VCaP (cell line): Measurements from ENCODE around the gene CNBD2.
A peak's percentile ranks its signal among the peaks of the same experiment; 100 is the strongest.

ENCODE experiments used
- H3K27ac ChIP-seq: fragments of 450-650 bp; 2 replicates; pipeline ENCODE4 v1.5.1; 2017
- TF ChIP-seq, protein P1 (sequence below): fragments of 450-650 bp; conservative IDR thresholded peaks from 2 replicates; pipeline ENCODE4 v1.5.1; 2017; ENCODE audit warnings: mild to moderate bottlenecking, moderate library complexity

Gene CNBD2

GRCh38 chr20:35947489-35947888 is 20.9 kb upstream of the CNBD2 start:
- H3K27ac ChIP-seq: no peak overlapping the region; the same call in 1 of the 2 replicates
- TF ChIP-seq, protein P1, sequence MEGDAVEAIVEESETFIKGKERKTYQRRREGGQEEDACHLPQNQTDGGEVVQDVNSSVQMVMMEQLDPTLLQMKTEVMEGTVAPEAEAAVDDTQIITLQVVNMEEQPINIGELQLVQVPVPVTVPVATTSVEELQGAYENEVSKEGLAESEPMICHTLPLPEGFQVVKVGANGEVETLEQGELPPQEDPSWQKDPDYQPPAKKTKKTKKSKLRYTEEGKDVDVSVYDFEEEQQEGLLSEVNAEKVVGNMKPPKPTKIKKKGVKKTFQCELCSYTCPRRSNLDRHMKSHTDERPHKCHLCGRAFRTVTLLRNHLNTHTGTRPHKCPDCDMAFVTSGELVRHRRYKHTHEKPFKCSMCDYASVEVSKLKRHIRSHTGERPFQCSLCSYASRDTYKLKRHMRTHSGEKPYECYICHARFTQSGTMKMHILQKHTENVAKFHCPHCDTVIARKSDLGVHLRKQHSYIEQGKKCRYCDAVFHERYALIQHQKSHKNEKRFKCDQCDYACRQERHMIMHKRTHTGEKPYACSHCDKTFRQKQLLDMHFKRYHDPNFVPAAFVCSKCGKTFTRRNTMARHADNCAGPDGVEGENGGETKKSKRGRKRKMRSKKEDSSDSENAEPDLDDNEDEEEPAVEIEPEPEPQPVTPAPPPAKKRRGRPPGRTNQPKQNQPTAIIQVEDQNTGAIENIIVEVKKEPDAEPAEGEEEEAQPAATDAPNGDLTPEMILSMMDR: peak; percentile 48

DNA sequence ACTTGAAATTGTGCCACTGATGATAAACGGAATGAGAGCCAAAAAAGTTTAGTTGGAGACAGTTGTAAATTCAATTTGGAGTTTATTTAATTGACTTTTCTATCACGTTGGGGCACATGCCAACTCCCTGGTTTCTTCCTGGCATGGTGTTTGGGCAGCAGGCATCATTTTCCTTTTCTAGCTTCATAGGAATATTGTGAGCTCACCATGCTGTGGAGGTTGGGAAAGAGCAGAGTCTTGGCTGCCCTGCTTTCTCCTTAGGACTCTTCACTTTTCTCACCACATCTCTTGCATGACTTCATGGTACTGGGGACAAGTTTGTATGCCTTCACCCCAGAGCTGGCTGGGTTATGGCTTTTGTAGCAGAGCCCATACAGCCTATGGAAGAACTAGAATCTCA is 20.5 kb upstream of the CNBD2 start:
- TF ChIP-seq, protein P1: no peak
- no peak overlapping the region; the same call in 1 of the 2 replicates for H3K27ac ChIP-seq

GRCh38 chr20:35950093-35950492 is 18.3 kb upstream of the CNBD2 start:
- no peak overlapping the region for H3K27ac ChIP-seq
- TF ChIP-seq, protein P1: no peak

- H3K27ac ChIP-seq: peak overlapping the region; percentile 100
These were observed 16.3 kb upstream of the CNBD2 start for GRCh38 chr20:35952080-35952479.

DNA sequence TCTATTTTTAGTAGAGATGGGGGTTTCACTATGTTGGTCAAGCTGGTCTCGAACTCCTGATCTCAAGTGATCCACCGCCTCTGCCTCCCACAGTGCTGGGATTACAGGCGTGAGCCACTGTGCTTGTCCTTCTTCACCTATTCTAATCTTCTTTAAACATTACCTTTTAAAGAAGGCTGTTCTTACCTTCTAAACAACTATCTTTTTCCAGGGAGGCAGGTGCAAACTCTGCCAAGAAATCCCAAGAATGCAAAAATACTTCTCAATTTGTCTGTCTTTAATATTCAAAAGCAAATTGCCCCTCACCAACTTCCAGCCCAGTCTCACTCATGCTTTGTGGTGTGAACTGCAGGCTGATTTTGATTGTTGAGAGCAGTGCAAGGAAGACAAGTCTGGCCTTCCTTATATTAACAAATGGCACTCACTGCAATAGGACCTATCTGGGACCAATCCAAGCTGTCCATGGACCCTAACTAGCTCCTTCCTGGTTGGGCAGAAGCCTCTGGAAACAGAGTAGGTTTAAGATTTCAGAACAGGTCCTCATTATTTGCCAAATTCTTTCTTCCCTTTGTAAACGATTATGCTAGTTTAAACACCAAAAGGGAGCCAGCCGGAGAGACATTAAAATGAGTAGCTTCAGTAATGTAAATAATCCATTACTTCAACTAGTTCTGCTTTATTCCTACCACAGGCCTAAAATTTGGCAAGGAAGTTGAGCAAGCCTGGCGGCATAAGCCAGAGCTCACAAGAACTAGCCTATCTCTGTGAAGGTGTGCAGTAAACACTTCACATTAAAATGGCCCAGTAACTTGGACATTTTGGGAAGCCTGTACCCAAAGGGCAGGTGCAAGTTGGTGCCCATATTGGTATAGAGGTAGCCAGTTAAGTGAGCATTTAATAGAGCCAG is 15.7 kb upstream of the CNBD2 start:
- TF ChIP-seq, protein P1: no peak
- peak overlapping the region; percentile 100 for H3K27ac ChIP-seq

- TF ChIP-seq, protein P1: no peak
- H3K27ac ChIP-seq: peak overlapping the region; percentile 100
These were observed 14.8 kb upstream of the CNBD2 start for GRCh38 chr20:35953387-35954199.

- TF ChIP-seq, protein P1: peak; percentile 99
- H3K27ac ChIP-seq: peak within 1 kb of the TSS; percentile 100
These were observed 14.0 kb upstream of the CNBD2 start, which contains the start of gene SCAND1 for GRCh38 chr20:35954200-35954906. Gene SCAND1 (minus strand): TSS chr20:35954502. CDS start chr20:35954284, 218 bp downstream.
